ENCODE measurements around the gene CYP46A1.

Gene CYP46A1

DNA sequence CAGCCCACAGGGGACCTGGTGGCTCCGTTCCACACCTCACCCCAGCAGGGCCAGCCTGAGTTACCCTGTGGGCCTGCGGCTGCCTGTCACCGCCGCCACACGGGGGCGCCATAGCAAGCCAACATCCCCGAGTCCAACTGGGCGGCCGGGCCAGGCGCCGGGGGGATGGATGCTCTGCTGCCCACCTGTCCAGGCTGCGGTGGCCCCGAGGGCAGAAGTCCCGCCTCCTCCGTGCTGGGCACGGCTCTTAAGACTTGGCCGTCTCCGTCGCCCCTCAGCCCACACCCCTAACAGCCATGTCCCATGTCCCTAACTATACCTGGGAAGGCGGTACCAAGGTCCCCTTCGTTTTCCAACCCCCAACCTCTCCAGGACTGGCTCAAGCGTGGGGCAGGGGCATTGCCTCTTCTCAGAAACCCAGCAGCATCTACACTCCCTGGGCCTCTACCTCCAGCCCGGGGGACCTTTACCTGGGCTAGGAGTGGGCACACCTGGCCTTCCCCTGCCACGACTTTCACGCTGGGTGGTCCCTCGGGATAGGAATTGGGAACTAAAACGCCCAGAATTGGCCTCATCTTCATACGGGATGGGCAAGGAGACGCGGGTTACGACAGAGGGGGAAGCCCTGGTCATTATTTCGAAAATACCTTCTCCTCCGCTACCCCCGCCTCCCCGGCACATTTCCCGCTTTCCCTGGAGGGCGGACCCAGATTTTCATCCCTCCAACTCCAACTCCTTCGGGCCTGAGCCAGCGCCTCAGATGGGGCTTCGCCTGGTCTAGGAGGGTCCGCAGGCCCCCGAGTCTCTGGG, 1.1 kb upstream of the CYP46A1 start:
- WGBS (ENCODE audit: insufficient coverage): under 1% methylated on average over 41 of the region's 42 CpGs
- POLR2A ChIA-PET: no interaction called here
- Histone ChIP-seq H3K27me3 (replicated peaks in 2 of 5; ENCODE audit: control insufficient read depth in 4 of 5, insufficient read depth in 5 of 5, low read length in 4 of 5) (peaks cover 0 to 45% (median 11%) of the 10 kb centered on the region in 5 experiments), H3K4me3 (ENCODE audit: control insufficient read depth in 1 of 7, extremely low read depth in 1 of 7, insufficient read depth in 4 of 7, low read depth in 2 of 7, low read length in 6 of 7) (peak overlapping the region; percentile 83 to 94 (median 88)), H3K27ac (ENCODE audit: insufficient read depth in 1 of 2, low read depth in 1 of 2, low read length in 2 of 2, poor library complexity in 1 of 2, severe bottlenecking in 2 of 2) (peak overlapping the region in 1 of 2 experiments; percentile 78), H3K36me3 (ENCODE audit: control insufficient read depth in 4 of 4, insufficient read depth in 4 of 4, low read length in 3 of 4) (no peaks in the 10 kb centered on the region), H3K4me1 (ENCODE audit: control extremely low read depth in 1 of 4, control insufficient read depth in 4 of 4, insufficient read depth in 4 of 4, low read length in 3 of 4) (peaks cover 0 to 25% (median 13%) of the 10 kb centered on the region in 4 experiments), H3K9me3 (ENCODE audit: control extremely low read depth in 1 of 5, control insufficient read depth in 4 of 5, insufficient read depth in 2 of 5, low read depth in 1 of 5, low read length in 4 of 5) (peaks cover 0 to 11% (median 3%) of the 10 kb centered on the region in 5 experiments)
- peak; percentile 62 to 81 (median 77) for DNase-seq
- CTCF ChIA-PET: interaction anchor here (0.6 to 1.2 kb wide), 5 partner anchors 10 to 202 kb away, joined by 3 to 5 read pairs (median 3); no protein-coding TSS in a partner anchor

DNA sequence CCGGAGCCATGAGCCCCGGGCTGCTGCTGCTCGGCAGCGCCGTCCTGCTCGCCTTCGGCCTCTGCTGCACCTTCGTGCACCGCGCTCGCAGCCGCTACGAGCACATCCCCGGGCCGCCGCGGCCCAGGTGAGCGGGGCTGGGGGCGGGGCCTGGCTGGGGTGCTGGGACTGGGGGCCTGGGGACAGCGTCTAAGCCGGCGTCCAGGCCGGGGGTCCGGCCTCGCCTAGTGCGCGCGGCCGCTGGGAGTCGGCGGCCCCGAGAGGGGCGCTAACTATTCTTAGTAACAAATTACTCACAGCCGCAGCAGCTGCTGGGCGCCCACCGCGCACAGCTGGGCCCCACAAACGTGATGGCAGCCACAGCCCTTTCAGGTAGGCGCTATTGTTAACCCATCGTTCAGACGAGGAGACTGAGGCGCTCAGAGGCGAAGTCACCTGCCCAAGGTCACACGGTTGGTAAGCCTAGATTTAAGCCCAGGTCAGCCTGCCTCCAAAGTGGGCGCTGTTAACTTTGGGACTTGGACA, 374 bp downstream of the CYP46A1 start:
- no peaks in the 10 kb centered on the region for H3K9me3 ChIP-seq (ENCODE audit: control extremely low read depth in 1 of 5, control insufficient read depth in 4 of 5, insufficient read depth in 2 of 5, low read depth in 1 of 5, low read length in 4 of 5)
- DNase-seq: peak in 2 of 3 donors; percentile 62 to 71
- H3K27ac ChIP-seq (ENCODE audit: insufficient read depth in 1 of 2, low read depth in 1 of 2, low read length in 2 of 2, poor library complexity in 1 of 2, severe bottlenecking in 2 of 2): no peak overlapping the region
- peaks cover 0 to 25% (median 14%) of the 10 kb centered on the region in 4 experiments for H3K4me1 ChIP-seq (ENCODE audit: control extremely low read depth in 1 of 4, control insufficient read depth in 4 of 4, insufficient read depth in 4 of 4, low read length in 3 of 4)
- H3K4me3 ChIP-seq (ENCODE audit: control insufficient read depth in 1 of 7, extremely low read depth in 1 of 7, insufficient read depth in 4 of 7, low read depth in 2 of 7, low read length in 6 of 7): peak overlapping the region; percentile 19 to 74 (median 61)
- CTCF ChIA-PET: interaction anchor here (0.9 to 1.3 kb wide), 4 partner anchors 16 to 166 kb away, joined by 3 to 5 read pairs (median 5); no protein-coding TSS in a partner anchor
- peaks cover 0 to 52% (median 14%) of the 10 kb centered on the region in 5 experiments for H3K27me3 ChIP-seq (replicated peaks in 2 of 5; ENCODE audit: control insufficient read depth in 4 of 5, insufficient read depth in 5 of 5, low read length in 4 of 5)
- POLR2A ChIA-PET: no interaction called here
- 6% methylated on average over 41 of the region's 45 CpGs for WGBS (ENCODE audit: insufficient coverage)
- H3K36me3 ChIP-seq (ENCODE audit: control insufficient read depth in 4 of 4, insufficient read depth in 4 of 4, low read length in 3 of 4): no peaks in the 10 kb centered on the region

DNA sequence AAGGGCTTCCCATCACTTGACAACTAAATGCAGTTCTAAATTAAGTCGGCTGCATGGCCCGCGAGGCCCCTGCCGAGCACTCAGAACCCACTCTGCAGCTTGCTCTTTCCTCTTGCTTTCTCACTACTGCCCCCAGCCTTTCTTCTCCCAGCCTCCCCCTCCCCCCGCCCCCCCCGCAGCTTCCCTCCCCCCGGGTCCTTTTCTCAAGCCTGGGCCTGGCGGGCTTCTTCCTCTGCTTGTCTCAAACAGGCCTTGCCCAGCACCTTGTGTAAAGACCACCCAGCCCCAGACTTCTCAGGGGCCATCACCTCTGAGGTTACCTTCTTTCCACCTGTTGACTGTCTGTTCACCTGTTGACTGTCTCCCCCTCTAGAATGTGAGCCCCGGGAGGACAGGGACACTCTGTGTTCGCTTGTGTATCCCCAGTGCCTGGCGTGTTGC, 1.1 kb downstream of the CYP46A1 start:
- H3K9me3 ChIP-seq (ENCODE audit: control extremely low read depth in 1 of 5, control insufficient read depth in 4 of 5, insufficient read depth in 2 of 5, low read depth in 1 of 5, low read length in 4 of 5): no peaks in the 10 kb centered on the region
- H3K27me3 ChIP-seq (replicated peaks in 2 of 5; ENCODE audit: control insufficient read depth in 4 of 5, insufficient read depth in 5 of 5, low read length in 4 of 5): peaks cover 0 to 58% (median 16%) of the 10 kb centered on the region in 5 experiments
- H3K4me1 ChIP-seq (ENCODE audit: control extremely low read depth in 1 of 4, control insufficient read depth in 4 of 4, insufficient read depth in 4 of 4, low read length in 3 of 4): peaks cover 0 to 25% (median 14%) of the 10 kb centered on the region in 4 experiments
- POLR2A ChIA-PET: no interaction called here
- H3K36me3 ChIP-seq (ENCODE audit: control insufficient read depth in 4 of 4, insufficient read depth in 4 of 4, low read length in 3 of 4): no peaks in the 10 kb centered on the region
- CTCF ChIA-PET: interaction anchor here (1.3 kb wide), 1 partner anchor 16 kb away, joined by 5 read pairs; no protein-coding TSS in a partner anchor
- no peak for DNase-seq
- H3K4me3 ChIP-seq (ENCODE audit: control insufficient read depth in 1 of 7, extremely low read depth in 1 of 7, insufficient read depth in 4 of 7, low read depth in 2 of 7, low read length in 6 of 7): no peak overlapping the region
- no peak overlapping the region for H3K27ac ChIP-seq (ENCODE audit: insufficient read depth in 1 of 2, low read depth in 1 of 2, low read length in 2 of 2, poor library complexity in 1 of 2, severe bottlenecking in 2 of 2)
- 62% methylated on average over 5 of the region's 11 CpGs for WGBS (ENCODE audit: insufficient coverage)

DNA sequence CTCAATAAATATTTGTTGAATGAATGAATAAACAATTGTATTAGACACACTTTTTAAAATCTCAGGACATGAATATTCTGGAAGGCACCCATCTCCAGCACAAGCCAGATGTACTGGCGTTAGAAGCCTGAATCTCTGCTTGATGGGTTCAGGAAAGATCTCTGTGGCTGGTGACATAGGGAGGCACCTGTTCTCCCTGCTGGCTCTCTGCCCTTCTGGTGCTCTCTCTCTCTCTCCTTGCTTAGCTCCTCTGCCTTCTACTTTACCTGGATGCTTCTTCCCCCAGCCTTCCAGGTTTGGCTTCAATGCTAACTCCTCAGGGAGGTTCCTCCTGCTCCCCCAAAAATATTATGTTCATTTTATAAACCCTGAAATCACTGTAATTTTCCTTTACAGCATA, 1.5 kb downstream of the CYP46A1 start:
- WGBS (ENCODE audit: insufficient coverage): 73% methylated on average over 1 of the region's 1 CpG
- ChIA-PET POLR2A (no interaction called here), CTCF (no interaction called here)
- H3K9me3 ChIP-seq (ENCODE audit: control extremely low read depth in 1 of 5, control insufficient read depth in 4 of 5, insufficient read depth in 2 of 5, low read depth in 1 of 5, low read length in 4 of 5): no peaks in the 10 kb centered on the region
- peaks cover 0 to 62% (median 16%) of the 10 kb centered on the region in 5 experiments for H3K27me3 ChIP-seq (replicated peaks in 2 of 5; ENCODE audit: control insufficient read depth in 4 of 5, insufficient read depth in 5 of 5, low read length in 4 of 5)
- no peaks in the 10 kb centered on the region for H3K36me3 ChIP-seq (ENCODE audit: control insufficient read depth in 4 of 4, insufficient read depth in 4 of 4, low read length in 3 of 4)
- no peak for DNase-seq
- H3K4me3 ChIP-seq (ENCODE audit: control insufficient read depth in 1 of 7, extremely low read depth in 1 of 7, insufficient read depth in 4 of 7, low read depth in 2 of 7, low read length in 6 of 7): no peak overlapping the region
- H3K4me1 ChIP-seq (ENCODE audit: control extremely low read depth in 1 of 4, control insufficient read depth in 4 of 4, insufficient read depth in 4 of 4, low read length in 3 of 4): peaks cover 0 to 25% (median 14%) of the 10 kb centered on the region in 4 experiments
- H3K27ac ChIP-seq (ENCODE audit: insufficient read depth in 1 of 2, low read depth in 1 of 2, low read length in 2 of 2, poor library complexity in 1 of 2, severe bottlenecking in 2 of 2): no peak overlapping the region

DNA sequence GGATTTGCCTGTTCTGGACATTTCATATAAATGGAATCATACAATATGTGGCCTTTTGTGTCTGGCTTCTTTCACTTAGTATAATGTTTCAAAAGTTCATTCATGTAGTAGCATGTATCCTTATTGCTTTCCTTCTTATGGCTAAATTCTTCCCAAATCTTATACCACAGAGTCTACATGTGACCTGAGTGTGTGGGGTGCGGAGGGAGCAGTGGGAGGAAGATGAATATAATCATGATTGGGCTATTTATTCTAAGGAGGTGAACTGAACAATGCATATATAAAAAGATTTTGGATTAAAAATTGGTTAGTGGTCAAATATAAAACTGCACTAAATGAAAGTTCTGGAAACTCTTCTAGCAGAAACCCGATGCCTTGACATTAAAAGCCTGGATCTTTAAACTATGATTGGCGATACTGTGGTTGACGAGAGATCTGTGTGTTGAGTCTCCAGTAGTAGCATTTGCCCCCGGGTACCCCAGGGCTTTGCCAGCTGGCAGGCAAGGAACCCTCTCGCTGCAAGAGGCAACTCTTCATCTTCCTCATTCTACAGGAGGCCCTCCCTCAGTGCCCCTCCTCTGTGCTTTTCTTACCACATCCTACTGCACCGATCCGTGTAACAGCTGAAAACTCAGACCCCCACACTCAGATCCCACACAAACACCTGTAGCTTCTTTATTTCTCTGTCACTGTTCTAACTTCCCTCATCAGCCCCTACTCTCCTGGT, 2.6 kb downstream of the CYP46A1 start:
- Histone ChIP-seq H3K4me1 (ENCODE audit: control extremely low read depth in 1 of 4, control insufficient read depth in 4 of 4, insufficient read depth in 4 of 4, low read length in 3 of 4) (peaks cover 0 to 25% (median 14%) of the 10 kb centered on the region in 4 experiments), H3K36me3 (ENCODE audit: control insufficient read depth in 4 of 4, insufficient read depth in 4 of 4, low read length in 3 of 4) (no peaks in the 10 kb centered on the region), H3K9me3 (ENCODE audit: control extremely low read depth in 1 of 5, control insufficient read depth in 4 of 5, insufficient read depth in 2 of 5, low read depth in 1 of 5, low read length in 4 of 5) (no peaks in the 10 kb centered on the region), H3K27me3 (replicated peaks in 2 of 5; ENCODE audit: control insufficient read depth in 4 of 5, insufficient read depth in 5 of 5, low read length in 4 of 5) (peaks cover 0 to 72% (median 21%) of the 10 kb centered on the region in 5 experiments), H3K27ac (ENCODE audit: insufficient read depth in 1 of 2, low read depth in 1 of 2, low read length in 2 of 2, poor library complexity in 1 of 2, severe bottlenecking in 2 of 2) (no peak overlapping the region), H3K4me3 (ENCODE audit: control insufficient read depth in 1 of 7, extremely low read depth in 1 of 7, insufficient read depth in 4 of 7, low read depth in 2 of 7, low read length in 6 of 7) (no peak overlapping the region)
- CTCF ChIA-PET: interaction anchor here (0.8 to 2.6 kb wide), 6 partner anchors 11 to 151 kb away, joined by 3 to 8 read pairs (median 4); no protein-coding TSS in a partner anchor
- 53% methylated on average over 8 of the region's 8 CpGs for WGBS (ENCODE audit: insufficient coverage)
- POLR2A ChIA-PET: no interaction called here
- peak in 2 of 3 donors; percentile 20 to 32 for DNase-seq

GRCh38 chr14:99687284-99688209, 3.4 kb downstream of the CYP46A1 start:
- Histone ChIP-seq H3K27ac (ENCODE audit: insufficient read depth in 1 of 2, low read depth in 1 of 2, low read length in 2 of 2, poor library complexity in 1 of 2, severe bottlenecking in 2 of 2) (no peak overlapping the region), H3K36me3 (ENCODE audit: control insufficient read depth in 4 of 4, insufficient read depth in 4 of 4, low read length in 3 of 4) (no peaks in the 10 kb centered on the region), H3K4me1 (ENCODE audit: control extremely low read depth in 1 of 4, control insufficient read depth in 4 of 4, insufficient read depth in 4 of 4, low read length in 3 of 4) (peaks cover 0 to 25% (median 14%) of the 10 kb centered on the region in 4 experiments), H3K4me3 (ENCODE audit: control insufficient read depth in 1 of 7, extremely low read depth in 1 of 7, insufficient read depth in 4 of 7, low read depth in 2 of 7, low read length in 6 of 7) (no peak overlapping the region), H3K27me3 (replicated peaks in 2 of 5; ENCODE audit: control insufficient read depth in 4 of 5, insufficient read depth in 5 of 5, low read length in 4 of 5) (peaks cover 0 to 75% (median 24%) of the 10 kb centered on the region in 5 experiments), H3K9me3 (ENCODE audit: control extremely low read depth in 1 of 5, control insufficient read depth in 4 of 5, insufficient read depth in 2 of 5, low read depth in 1 of 5, low read length in 4 of 5) (no peaks in the 10 kb centered on the region)
- ChIA-PET CTCF (interaction anchor here (0.8 to 2.6 kb wide), 12 partner anchors 10 to 214 kb away, joined by 3 to 8 read pairs (median 4); no protein-coding TSS in a partner anchor), POLR2A (no interaction called here)
- WGBS (ENCODE audit: insufficient coverage): 64% methylated on average over 10 of the region's 12 CpGs
- DNase-seq: peak in 1 of 3 donors; percentile 4
